OCI-LY7 (cell line): ENCODE data around the gene EVI5L. TPM values are rescaled to one million over a fixed set of nuclear protein-coding genes. Genes with fewer than 3 reads are reported as not detected.

Experiments
- BruUV-seq: library from RNA; stranded (reverse); fragments of 400-500 nt; replicated peaks from 2 replicates; lab custom pipeline; 2021; lab: Mats Ljungman, UMichigan
- CTCF ChIA-PET: fragments of 300-600 bp; sonication (Branson Sonifier 250); formaldehyde crosslinking; loops from one replicate; lab custom pipeline; 2022; ENCODE audit warnings: antibody characterized with exemption; ENCODE audit not compliant: unreplicated experiment; lab: Charles Lee
- POLR2A ChIA-PET: fragments of 300-600 bp; sonication (Branson Sonifier 250); formaldehyde crosslinking; loops from one replicate; lab custom pipeline; 2022; ENCODE audit warnings: antibody characterized with exemption; lab: Charles Lee
- DNase-seq: peaks from one replicate; pipeline ENCODE4 v3.0.0-alpha.2; 2015; ENCODE audit warnings: low spot score
- H2AFZ ChIP-seq: fragments of 200-600 bp; sonication (generic), shearing (Covaris generic); 2 replicates; pipeline ENCODE4 v1.6.1; 2014; ENCODE audit warnings: mild to moderate bottlenecking, antibody characterized with exemption, low read length, moderate library complexity
- H3K27ac ChIP-seq: fragments of 200-600 bp; sonication (generic); 2 replicates; pipeline ENCODE4 v1.5.1; 2014; ENCODE audit warnings: mixed run types, low read depth, mild to moderate bottlenecking, moderate library complexity, low read length, inconsistent platforms; ENCODE audit not compliant: poor library complexity, severe bottlenecking
- H3K36me3 ChIP-seq: fragments of 200-600 bp; sonication (generic); 2 replicates; pipeline ENCODE4 v1.6.1; 2014; ENCODE audit warnings: mild to moderate bottlenecking, antibody characterized with exemption, low read length, moderate library complexity, mixed read lengths; ENCODE audit not compliant: insufficient read depth
- H3K4me1 ChIP-seq: fragments of 200-600 bp; sonication (generic); 2 replicates; pipeline ENCODE4 v1.5.1; 2014; ENCODE audit warnings: mild to moderate bottlenecking, low read length; ENCODE audit not compliant: insufficient read depth, poor library complexity, severe bottlenecking
- H3K4me2 ChIP-seq: fragments of 200-600 bp; sonication (generic); 2 replicates; pipeline ENCODE4 v1.6.1; 2014; ENCODE audit warnings: mild to moderate bottlenecking, low read length
- H3K4me3 ChIP-seq: fragments of 200-600 bp; sonication (generic); 2 replicates; pipeline ENCODE4 v1.5.1; 2014; ENCODE audit warnings: mild to moderate bottlenecking, low read depth, low read length; ENCODE audit not compliant: poor library complexity, severe bottlenecking
- H3K79me2 ChIP-seq: fragments of 200-600 bp; sonication (generic); 2 replicates; pipeline ENCODE4 v1.6.1; 2016; ENCODE audit warnings: low read depth, mild to moderate bottlenecking, low read length, moderate library complexity, mixed read lengths; ENCODE audit not compliant: insufficient read depth
- H3K9me2 ChIP-seq: fragments of 200-600 bp; sonication (generic); 2 replicates; pipeline ENCODE4 v1.6.1; 2016; ENCODE audit warnings: mild to moderate bottlenecking, low read length, mixed read lengths; ENCODE audit not compliant: insufficient read depth
- H3K9me3 ChIP-seq: fragments of 200-600 bp; sonication (generic); 2 replicates; pipeline ENCODE4 v1.6.1; 2014; ENCODE audit warnings: mild to moderate bottlenecking, mixed run types, low read length, mixed read lengths
- H4K20me1 ChIP-seq: fragments of 200-600 bp; sonication (generic); 2 replicates; pipeline ENCODE4 v1.6.1; 2014; ENCODE audit warnings: mild to moderate bottlenecking, antibody characterized with exemption, low read length, moderate library complexity, mixed read lengths; ENCODE audit not compliant: insufficient read depth
- EZH2phosphoT487 ChIP-seq: fragments of 200-600 bp; sonication (generic); IDR thresholded peaks from 2 replicates; pipeline ENCODE4 v1.6.1; 2018; ENCODE audit warnings: low read depth, borderline replicate concordance, mild to moderate bottlenecking, mixed run types, antibody characterized with exemption, low read length, moderate library complexity, mixed read lengths
- intact Hi-C: fragments of 100-400 bp; cut with micrococcal nuclease; formaldehyde crosslinking; loops from one replicate; pipeline ENCODE4 v1.10.0; 2022; ENCODE audit not compliant: unreplicated experiment
- total RNA-seq, 2 experiments: library from RNA; depleted of rRNA in 1 of 2; stranded (reverse); fragments of >200 nt in 1 of 2; shearing (Covaris generic) in 1 of 2; gene quantifications; 2 replicates each; pipeline ENCODE4 v1.2.3, GENCODE V29; 2014 to 2022
- TF ChIP-seq, protein P1 (sequence below): fragments of 200-600 bp; sonication (generic); conservative IDR thresholded peaks from 2 replicates; pipeline ENCODE4 v1.5.1; 2014; ENCODE audit warnings: mild to moderate bottlenecking, antibody characterized with exemption, low read length, moderate library complexity, mixed read lengths

EVI5L gene
- total RNA-seq, 2 experiments from 2014 or later = 2.7 to 5.5 TPM

DNA sequence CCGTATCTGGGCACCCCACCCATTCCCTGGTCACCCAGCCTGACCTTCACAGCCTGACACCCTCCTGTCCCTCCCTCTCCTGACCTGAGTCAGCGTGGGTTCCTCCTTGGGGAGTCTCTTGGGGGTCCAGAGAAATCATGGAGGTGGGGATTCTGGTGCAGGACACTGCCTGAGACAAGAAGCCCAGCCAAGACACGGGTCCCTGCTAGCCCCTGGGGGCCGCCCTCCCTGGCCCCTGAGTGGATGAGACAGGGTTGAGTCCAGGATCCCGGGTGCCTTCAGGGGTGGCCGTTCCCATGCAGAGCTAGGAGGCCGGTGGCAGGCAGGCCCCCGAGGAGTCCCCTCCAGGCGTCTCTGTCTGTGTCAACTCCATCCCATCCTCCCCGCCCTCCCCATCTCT is 75.2 kb downstream of the EVI5L start:
- Histone ChIP-seq H2AFZ (no peak overlapping the region), H3K79me2 (peaks cover 22% of the 10 kb centered on the region), H3K4me1 (peaks cover 19% of the 10 kb centered on the region), H3K9me2 (no peaks in the 10 kb centered on the region), H3K4me2 (peak overlapping the region; percentile 97), H4K20me1 (0 out of 2 replicates have a peak, but pooled peaks cover 9% of the 10 kb centered on the region), H3K27ac (no peak overlapping the region), H3K9me3 (no peaks in the 10 kb centered on the region), H3K4me3 (peak overlapping the region; percentile 96), H3K36me3 (peaks cover 16% of the 10 kb centered on the region)
- POLR2A ChIA-PET = no interaction called here
- no TSS peak for BruUV-seq
- CTCF ChIA-PET = interaction anchor here (0.6 kb wide), 1 partner anchor 36 kb away, joined by 4 read pairs; no protein-coding TSS in a partner anchor
- TF ChIP-seq, protein P1, sequence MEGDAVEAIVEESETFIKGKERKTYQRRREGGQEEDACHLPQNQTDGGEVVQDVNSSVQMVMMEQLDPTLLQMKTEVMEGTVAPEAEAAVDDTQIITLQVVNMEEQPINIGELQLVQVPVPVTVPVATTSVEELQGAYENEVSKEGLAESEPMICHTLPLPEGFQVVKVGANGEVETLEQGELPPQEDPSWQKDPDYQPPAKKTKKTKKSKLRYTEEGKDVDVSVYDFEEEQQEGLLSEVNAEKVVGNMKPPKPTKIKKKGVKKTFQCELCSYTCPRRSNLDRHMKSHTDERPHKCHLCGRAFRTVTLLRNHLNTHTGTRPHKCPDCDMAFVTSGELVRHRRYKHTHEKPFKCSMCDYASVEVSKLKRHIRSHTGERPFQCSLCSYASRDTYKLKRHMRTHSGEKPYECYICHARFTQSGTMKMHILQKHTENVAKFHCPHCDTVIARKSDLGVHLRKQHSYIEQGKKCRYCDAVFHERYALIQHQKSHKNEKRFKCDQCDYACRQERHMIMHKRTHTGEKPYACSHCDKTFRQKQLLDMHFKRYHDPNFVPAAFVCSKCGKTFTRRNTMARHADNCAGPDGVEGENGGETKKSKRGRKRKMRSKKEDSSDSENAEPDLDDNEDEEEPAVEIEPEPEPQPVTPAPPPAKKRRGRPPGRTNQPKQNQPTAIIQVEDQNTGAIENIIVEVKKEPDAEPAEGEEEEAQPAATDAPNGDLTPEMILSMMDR = no peak
- no peak for TF ChIP-seq EZH2phosphoT487
- intact Hi-C loops = no loop called here
- no peak for DNase-seq

DNA sequence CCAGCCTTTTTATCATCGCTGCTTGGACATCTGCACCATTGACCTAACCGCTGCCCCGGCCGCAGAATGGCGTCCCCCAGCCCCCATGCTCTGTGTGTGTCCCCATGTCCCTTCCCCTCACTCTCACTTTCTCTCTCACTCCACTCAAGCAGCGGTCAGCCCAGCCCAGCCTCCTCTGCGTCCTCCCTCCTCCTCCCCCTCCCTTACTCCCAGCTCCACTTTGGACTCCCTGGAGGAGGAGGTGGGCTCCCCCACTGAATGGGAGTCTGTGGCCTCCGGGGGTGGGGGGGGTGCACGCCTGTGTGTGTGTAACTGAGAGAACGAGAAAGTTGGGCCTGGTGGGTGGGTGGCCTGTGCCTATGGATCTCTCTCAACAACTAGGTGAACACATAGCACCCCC is 75.8 kb downstream of the EVI5L start:
- POLR2A ChIA-PET = no interaction called here
- Histone ChIP-seq H2AFZ (no peak overlapping the region), H3K79me2 (peaks cover 22% of the 10 kb centered on the region), H3K4me3 (no peak overlapping the region), H3K36me3 (peaks cover 22% of the 10 kb centered on the region), H3K9me3 (no peaks in the 10 kb centered on the region), H3K4me2 (0 out of 2 replicates have a peak overlapping the region, but pooled peaks have one; percentile 97), H3K4me1 (peaks cover 19% of the 10 kb centered on the region), H4K20me1 (0 out of 2 replicates have a peak, but pooled peaks cover 9% of the 10 kb centered on the region), H3K9me2 (no peaks in the 10 kb centered on the region), H3K27ac (no peak overlapping the region)
- no peak for TF ChIP-seq EZH2phosphoT487
- TF ChIP-seq, protein P1 = no peak
- CTCF ChIA-PET = interaction anchor here (0.6 kb wide), 1 partner anchor 36 kb away, joined by 4 read pairs; no protein-coding TSS in a partner anchor
- no peak for DNase-seq
- no TSS peak for BruUV-seq
- intact Hi-C loops = no loop called here

DNA sequence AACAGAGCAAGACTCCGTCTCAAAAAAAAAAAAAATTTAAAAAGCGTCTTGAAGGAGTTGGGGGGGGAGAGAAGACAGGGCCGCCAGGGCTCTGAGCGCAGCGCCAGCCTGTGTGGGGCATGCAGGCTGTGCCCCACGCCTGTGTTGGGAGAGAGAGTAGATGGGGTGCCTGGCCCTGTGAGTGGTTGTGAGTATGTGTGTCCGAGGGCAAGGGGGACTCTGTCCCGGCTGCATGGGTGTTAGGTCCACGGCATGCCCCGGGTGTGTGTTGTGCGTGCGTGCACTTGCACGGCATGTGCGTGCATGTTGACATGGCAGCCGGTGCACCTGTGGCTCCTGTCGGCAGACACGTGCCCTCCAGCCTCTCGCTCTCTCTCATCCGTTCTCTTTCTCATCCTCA is 77.1 kb downstream of the EVI5L start:
- no peak overlapping the region for H3K4me2 ChIP-seq
- H3K36me3 ChIP-seq = peaks cover 34% of the 10 kb centered on the region
- H3K27ac ChIP-seq = no peak overlapping the region
- TF ChIP-seq EZH2phosphoT487 = no peak
- TF ChIP-seq, protein P1 = no peak
- H3K79me2 ChIP-seq = peaks cover 22% of the 10 kb centered on the region
- no peak overlapping the region for H2AFZ ChIP-seq
- H4K20me1 ChIP-seq = 0 out of 2 replicates have a peak, but pooled peaks cover 9% of the 10 kb centered on the region
- ChIA-PET POLR2A (interaction anchor here (0.7 kb wide), 1 partner anchor 20 kb away, joined by 3 read pairs; no protein-coding TSS in a partner anchor), CTCF (no interaction called here)
- H3K4me1 ChIP-seq = peaks cover 19% of the 10 kb centered on the region
- H3K4me3 ChIP-seq = no peak overlapping the region
- intact Hi-C loops = no loop called here
- BruUV-seq = no TSS peak
- no peaks in the 10 kb centered on the region for H3K9me2 ChIP-seq
- DNase-seq = no peak
- no peaks in the 10 kb centered on the region for H3K9me3 ChIP-seq
